ENCODE results near the gene CDK18.
"Not testable (repeated sequence)": the region's sequence is repeated elsewhere in the genome, so short reads cannot be mapped to it uniquely, and the experiment has no call there.

CDK18 gene

GRCh38 chr1:205504311-205505075, at the start of gene CDK18:
CDK18 (plus strand) TSS chr1:205504669; CDS start chr1:205523168, 18,499 bp downstream.
- no peak for DNase-seq

GRCh38 chr1:205454903-205455335, 49.5 kb upstream of the CDK18 start:
- no peak for DNase-seq

- DNase-seq = no peak
Measured at GRCh38 chr1:205455581-205456382, 48.7 kb upstream of the CDK18 start, which contains the start of gene BLACAT1. BLACAT1 (minus strand) TSS chr1:205456045.

GRCh38 chr1:205456383-205456867, 48.0 kb upstream of the CDK18 start:
- no peak for DNase-seq

- DNase-seq = no peak
Measured at GRCh38 chr1:205456868-205457745, 47.4 kb upstream of the CDK18 start.

- DNase-seq = no peak
Measured at GRCh38 chr1:205458777-205459566, 45.5 kb upstream of the CDK18 start.

GRCh38 chr1:205465392-205465791, 39.1 kb upstream of the CDK18 start:
- DNase-seq = no peak

- no peak for DNase-seq
Measured at GRCh38 chr1:205466595-205467220, 37.8 kb upstream of the CDK18 start.

GRCh38 chr1:205470131-205470530, 34.3 kb upstream of the CDK18 start:
- no peak for DNase-seq

- no peak for DNase-seq
Measured at GRCh38 chr1:205472737-205473441, 31.6 kb upstream of the CDK18 start.

GRCh38 chr1:205473475-205473874, 31.0 kb upstream of the CDK18 start:
- DNase-seq = no peak

- DNase-seq = no peak
Measured at GRCh38 chr1:205473966-205474365, 30.5 kb upstream of the CDK18 start.

- DNase-seq = no peak
Measured at GRCh38 chr1:205474571-205474970, 29.9 kb upstream of the CDK18 start.

- no peak for DNase-seq
Measured at GRCh38 chr1:205475855-205476254, 28.6 kb upstream of the CDK18 start.

GRCh38 chr1:205476648-205477047, 27.8 kb upstream of the CDK18 start:
- DNase-seq = no peak

GRCh38 chr1:205477121-205477758, 27.2 kb upstream of the CDK18 start:
- DNase-seq = no peak

- no peak for DNase-seq
Measured at GRCh38 chr1:205477759-205478247, 26.7 kb upstream of the CDK18 start.

GRCh38 chr1:205478985-205479384, 25.5 kb upstream of the CDK18 start:
- DNase-seq = not testable (repeated sequence)

- DNase-seq = no peak
Measured at GRCh38 chr1:205480349-205480985, 24.0 kb upstream of the CDK18 start.

GRCh38 chr1:205481218-205481617, 23.3 kb upstream of the CDK18 start:
- no peak for DNase-seq
